CD4-positive, alpha-beta T cell (primary cell): Measurements from ENCODE around the gene SUFU. TPM values are rescaled to one million over a fixed set of nuclear protein-coding genes. Genes with fewer than 3 reads are reported as not detected.

Experiments
- ATAC-seq: fragments of 200-7000 bp; cut with Tn5 transposase; one replicate; pipeline ENCODE4 v1.10.0; 2022; ENCODE audit warnings: mild to moderate bottlenecking; ENCODE audit not compliant: poor library complexity
- CTCF ChIA-PET: fragments of 350-600 bp; sonication (Branson Sonifier 250); formaldehyde crosslinking; loops from one replicate; lab custom pipeline; 2021; ENCODE audit warnings: antibody characterized with exemption, inconsistent platforms; lab: Charles Lee
- POLR2A ChIA-PET: fragments of 350-600 bp; sonication (Branson Sonifier 250); formaldehyde crosslinking; loops from one replicate; lab custom pipeline; 2021; ENCODE audit warnings: antibody characterized with exemption, inconsistent platforms; lab: Charles Lee
- DNase-seq, 14 experiments: peaks; one replicate each; pipeline ENCODE4 v3.0.0-alpha.2; 2013 to 2020; ENCODE audit warnings: mixed read lengths in 2 of 14
- H3K27ac ChIP-seq, 2 donors: one replicate each; pipeline versions ENCODE4 v1.5.1 to v1.7.0; 2013; ENCODE audit warnings: low read length in 2 of 2, low read depth in 1 of 2, mild to moderate bottlenecking in 1 of 2
- H3K27me3 ChIP-seq, 2 experiments: 1 replicate in 1 of 2; 2 replicates in 1 of 2; pipeline versions ENCODE4 v1.6.1 to v1.7.0; 2013; ENCODE audit warnings: low read length in 2 of 2, control low read depth in 1 of 2, mild to moderate bottlenecking in 1 of 2, moderate library complexity in 1 of 2; ENCODE audit not compliant: insufficient read depth in 2 of 2, control insufficient read depth in 1 of 2
- H3K36me3 ChIP-seq: one replicate; pipeline ENCODE4 v1.6.1; 2013; ENCODE audit warnings: low read length, control low read depth; ENCODE audit not compliant: insufficient read depth
- H3K4me1 ChIP-seq: one replicate; pipeline ENCODE4 v1.6.1; 2013; ENCODE audit warnings: low read length, control low read depth; ENCODE audit not compliant: insufficient read depth
- H3K4me3 ChIP-seq: one replicate; pipeline ENCODE4 v1.5.1; 2013; ENCODE audit warnings: mild to moderate bottlenecking, low read length, moderate library complexity
- H3K9me3 ChIP-seq, 2 experiments: 1 replicate in 1 of 2; 2 replicates in 1 of 2; pipeline versions ENCODE4 v1.6.1 to v1.7.0; 2013; ENCODE audit warnings: low read length in 2 of 2, mild to moderate bottlenecking in 2 of 2, control low read depth in 1 of 2, moderate library complexity in 1 of 2; ENCODE audit not compliant: control insufficient read depth in 1 of 2, insufficient read depth in 1 of 2
- H3K27ac Mint-ChIP-seq: one replicate; pipeline ENCODE4 v1.8.0; 2020; ENCODE audit warnings: mixed read lengths
- H3K27me3 Mint-ChIP-seq: one replicate; pipeline ENCODE4 v1.8.0; 2021; ENCODE audit warnings: mixed read lengths
- H3K36me3 Mint-ChIP-seq: one replicate; pipeline ENCODE4 v1.8.0; 2021; ENCODE audit warnings: low read depth, mixed read lengths
- H3K4me1 Mint-ChIP-seq: one replicate; pipeline ENCODE4 v1.8.0; 2021; ENCODE audit warnings: low read depth, mixed read lengths
- H3K4me3 Mint-ChIP-seq: one replicate; pipeline ENCODE4 v1.8.0; 2020; ENCODE audit warnings: mild to moderate bottlenecking, mixed read lengths
- H3K9me3 Mint-ChIP-seq: one replicate; pipeline ENCODE4 v1.8.0; 2020; ENCODE audit warnings: mixed read lengths
- CTCF ChIP-seq: fragments of 200-600 bp; IDR thresholded peaks from one replicate; pipeline ENCODE4 v1.8.0; 2022; ENCODE audit warnings: antibody characterized with exemption, mild to moderate bottlenecking
- intact Hi-C, 2 experiments: fragments of 100-400 bp; cut with DNase I in 1 of 2; cut with micrococcal nuclease in 1 of 2; formaldehyde crosslinking; loops; one replicate each; pipeline versions ENCODE4 v1.15.1 to v1.9.0; 2023 to 2025; cut with DNase I, micrococcal nuclease
- total RNA-seq, 174 experiments: library from RNA in 2 of 174; stranded (reverse) in 2 of 174; gene quantifications; one replicate each; pipeline ENCODE4 v1.2.3 and lab custom pipeline; 2021 to 2026

Gene SUFU
- total RNA-seq, 2 experiments from 2014 or later = 6.7 to 7.3 TPM

- Mint-ChIP-seq H3K27ac (no peak overlapping the region), H3K27me3 (no peaks in the 10 kb centered on the region), H3K4me1 (peaks cover 10% of the 10 kb centered on the region), H3K36me3 (peaks cover 47% of the 10 kb centered on the region), H3K9me3 (no peaks in the 10 kb centered on the region), H3K4me3 (no peak overlapping the region)
- H3K4me1 ChIP-seq = peaks cover 21% of the 10 kb centered on the region
- H3K36me3 ChIP-seq = peaks cover 46% of the 10 kb centered on the region
- ChIA-PET POLR2A (no interaction called here), CTCF (no interaction called here)
- no peak overlapping the region for H3K27ac ChIP-seq
- DNase-seq (no peak), ATAC-seq (no peak)
- no peak overlapping the region for H3K4me3 ChIP-seq
- H3K9me3 ChIP-seq = no peaks in the 10 kb centered on the region
- TF ChIP-seq CTCF = no peak
- intact Hi-C loops = no loop called here
- H3K27me3 ChIP-seq = no peaks in the 10 kb centered on the region
These were observed 115.7 kb downstream of the SUFU start for GRCh38 chr10:102619281-102619981.

- DNase-seq = no peak
- peaks cover 44% of the 10 kb centered on the region for H3K36me3 Mint-ChIP-seq
- H3K4me1 Mint-ChIP-seq = peaks cover 10% of the 10 kb centered on the region
- H3K4me1 ChIP-seq = peaks cover 21% of the 10 kb centered on the region
- no peak for ATAC-seq
- H3K9me3 ChIP-seq = no peaks in the 10 kb centered on the region
- no peak overlapping the region for H3K4me3 Mint-ChIP-seq
- H3K36me3 ChIP-seq = peaks cover 44% of the 10 kb centered on the region
- no peaks in the 10 kb centered on the region for H3K27me3 Mint-ChIP-seq
- H3K27ac Mint-ChIP-seq = no peak overlapping the region
- POLR2A ChIA-PET = no interaction called here
- TF ChIP-seq CTCF = no peak
- no peaks in the 10 kb centered on the region for H3K27me3 ChIP-seq
- no peaks in the 10 kb centered on the region for H3K9me3 Mint-ChIP-seq
- no peak overlapping the region for H3K4me3 ChIP-seq
- CTCF ChIA-PET = interaction anchor here (0.8 kb wide), 1 partner anchor 25 kb away, joined by 4 read pairs; the partner anchor contains the start of gene TRIM8
- no peak overlapping the region for H3K27ac ChIP-seq
- intact Hi-C loops = no loop called here
These were observed 116.4 kb downstream of the SUFU start for GRCh38 chr10:102620138-102620590.

- H3K9me3 ChIP-seq = no peaks in the 10 kb centered on the region
- CTCF ChIA-PET = interaction anchor here (0.8 kb wide), 1 partner anchor 24 kb away, joined by 4 read pairs; the partner anchor contains the start of gene TRIM8
- H3K36me3 Mint-ChIP-seq = peaks cover 43% of the 10 kb centered on the region
- ATAC-seq (peak; percentile 29), DNase-seq (no peak)
- intact Hi-C loops = no loop called here
- H3K27me3 ChIP-seq = no peaks in the 10 kb centered on the region
- POLR2A ChIA-PET = no interaction called here
- no peak overlapping the region for H3K27ac Mint-ChIP-seq
- peaks cover 21% of the 10 kb centered on the region for H3K4me1 ChIP-seq
- H3K4me3 Mint-ChIP-seq = no peak overlapping the region
- no peak overlapping the region for H3K4me3 ChIP-seq
- H3K9me3 Mint-ChIP-seq = no peaks in the 10 kb centered on the region
- H3K27me3 Mint-ChIP-seq = no peaks in the 10 kb centered on the region
- TF ChIP-seq CTCF = no peak
- H3K27ac ChIP-seq = no peak overlapping the region
- peaks cover 38% of the 10 kb centered on the region for H3K36me3 ChIP-seq
- peaks cover 10% of the 10 kb centered on the region for H3K4me1 Mint-ChIP-seq
These were observed 117.0 kb downstream of the SUFU start for GRCh38 chr10:102620591-102621442.
